ENCODE measurements around the gene MYH4.

The MYH4 gene

DNA sequence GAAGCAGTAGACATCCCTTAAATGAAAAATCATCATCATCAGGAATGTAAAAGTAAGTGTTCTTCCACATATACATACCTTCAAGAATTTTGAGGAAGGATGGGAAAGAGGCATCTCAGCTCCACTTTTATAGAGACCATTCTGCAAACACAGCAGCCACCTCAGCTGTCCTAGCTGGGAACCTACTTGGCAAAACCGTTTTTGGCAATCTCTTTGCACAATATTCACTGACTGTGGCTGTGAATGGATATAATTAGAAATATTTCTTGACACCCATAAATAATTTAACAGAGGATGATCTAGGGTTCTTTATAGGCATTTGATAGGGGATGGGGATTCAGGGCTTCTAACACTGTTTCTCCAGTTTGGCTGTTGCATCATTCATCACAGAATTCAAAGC lies at the start of gene MYH4:
Gene MYH4, minus strand, starts transcription at position 101 of the 400 bp plus-strand sequence. CDS start 2,814 bp downstream, outside the sequence.
- POLR2A ChIA-PET: no interaction called here
- Histone ChIP-seq H3K9me3 (ENCODE audit: control insufficient read depth, insufficient read depth, low read depth, low read length) (no peaks in the 10 kb centered on the region), H3K36me3 (ENCODE audit: control insufficient read depth in 2 of 2, insufficient read depth in 1 of 2, low read length in 2 of 2) (no peaks in the 10 kb centered on the region), H3K4me3 (ENCODE audit: low read depth, low read length) (no peak within 1 kb of the TSS), H3K4me1 (ENCODE audit: control insufficient read depth, insufficient read depth, low read length) (no peaks in the 10 kb centered on the region), H3K27ac (ENCODE audit: extremely low read depth, low read depth, low read length) (no peak within 1 kb of the TSS)
- no peak for TF ChIP-seq ZNF155 (tag by site-specific recombination; IDR thresholded peaks at IDR 0.05)
- no peak for TF ChIP-seq PRDM4 (tag by site-specific recombination; IDR thresholded peaks at IDR 0.05)
- no peak for TF ChIP-seq ZNF48 (tag by site-specific recombination; IDR thresholded peaks at IDR 0.05)
- TF ChIP-seq KLF16 (tag by site-specific recombination; IDR thresholded peaks at IDR 0.05): no peak
- no peak for TF ChIP-seq ZNF747 (tag by site-specific recombination; IDR thresholded peaks at IDR 0.05)
- no peak for TF ChIP-seq PRDM1 (tag by site-specific recombination; IDR thresholded peaks at IDR 0.05)
- TF ChIP-seq ZNF513 (tag by site-specific recombination; IDR thresholded peaks at IDR 0.05): no peak
- CTCF ChIA-PET: interaction anchor here (0.6 kb wide), 1 partner anchor 153 kb away, joined by 3 read pairs; no protein-coding TSS in a partner anchor

DNA sequence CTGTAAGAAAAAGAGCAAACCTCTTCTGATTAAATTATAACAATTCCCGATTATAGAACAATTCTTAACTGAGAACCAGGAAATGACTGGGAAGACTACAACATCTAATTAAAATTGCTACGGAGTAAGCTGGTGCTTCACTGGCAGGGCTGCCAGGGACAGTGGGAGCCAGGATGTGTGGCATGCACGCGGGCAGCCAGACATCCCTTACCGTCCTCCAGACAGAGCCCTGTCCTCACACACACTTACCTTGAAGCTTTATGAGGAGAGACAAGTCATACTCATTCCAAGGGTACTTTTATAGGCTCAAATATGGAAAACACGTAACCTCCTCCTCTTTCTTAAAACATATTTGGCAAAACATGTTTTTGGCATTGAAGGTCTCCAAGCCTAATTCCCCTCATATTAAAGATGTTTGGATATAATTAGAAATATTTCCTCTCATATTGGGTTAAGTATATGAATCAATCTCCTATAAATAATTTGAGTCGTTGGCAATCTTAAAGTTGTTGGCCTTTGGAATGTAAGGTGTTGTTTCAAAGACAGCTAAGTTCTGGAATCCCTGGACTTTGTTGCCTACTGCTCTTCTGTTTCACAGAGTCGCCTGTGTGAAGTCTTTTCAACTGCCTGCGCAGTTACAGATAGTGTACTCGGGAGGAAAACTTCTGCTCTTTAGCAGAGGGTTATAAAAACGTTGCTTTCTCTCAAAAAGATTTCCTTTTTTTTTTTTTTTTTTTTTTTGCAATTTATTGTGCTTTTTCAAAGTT lies 49.1 kb upstream of the MYH4 start, which contains the start of gene MYH1:
Gene MYH1, minus strand, starts transcription at position 272 of the 767 bp plus-strand sequence. CDS start 1,900 bp downstream, outside the sequence.
- Histone ChIP-seq H3K36me3 (ENCODE audit: control insufficient read depth in 2 of 2, insufficient read depth in 1 of 2, low read length in 2 of 2) (no peaks in the 10 kb centered on the region), H3K4me1 (ENCODE audit: control insufficient read depth, insufficient read depth, low read length) (no peaks in the 10 kb centered on the region), H3K4me3 (ENCODE audit: low read depth, low read length) (no peak within 1 kb of the TSS), H3K27ac (ENCODE audit: extremely low read depth, low read depth, low read length) (no peak within 1 kb of the TSS), H3K9me3 (ENCODE audit: control insufficient read depth, insufficient read depth, low read depth, low read length) (no peaks in the 10 kb centered on the region)
- TF ChIP-seq ZNF366 (tag by site-specific recombination; conservative IDR thresholded peaks at IDR 0.05): no peak
- TF ChIP-seq ZNF302 (tag by site-specific recombination; IDR thresholded peaks at IDR 0.05; ENCODE audit: low read depth): no peak
- no peak for TF ChIP-seq TCF7L2 (IDR thresholded peaks at IDR 0.05; ENCODE audit: borderline replicate concordance, low read depth, low read length)
- TF ChIP-seq, protein P1, sequence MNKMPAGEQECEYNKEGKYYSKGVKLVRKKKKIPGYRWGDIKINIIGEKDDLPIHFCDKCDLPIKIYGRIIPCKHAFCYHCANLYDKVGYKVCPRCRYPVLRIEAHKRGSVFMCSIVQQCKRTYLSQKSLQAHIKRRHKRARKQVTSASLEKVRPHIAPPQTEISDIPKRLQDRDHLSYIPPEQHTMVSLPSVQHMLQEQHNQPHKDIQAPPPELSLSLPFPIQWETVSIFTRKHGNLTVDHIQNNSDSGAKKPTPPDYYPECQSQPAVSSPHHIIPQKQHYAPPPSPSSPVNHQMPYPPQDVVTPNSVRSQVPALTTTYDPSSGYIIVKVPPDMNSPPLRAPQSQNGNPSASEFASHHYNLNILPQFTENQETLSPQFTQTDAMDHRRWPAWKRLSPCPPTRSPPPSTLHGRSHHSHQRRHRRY (tag by site-specific recombination; IDR thresholded peaks at IDR 0.05): no peak
- no peak for TF ChIP-seq GLIS1 (tag by site-specific recombination; IDR thresholded peaks at IDR 0.05)
- TF ChIP-seq ZNF571 (tag by site-specific recombination; IDR thresholded peaks at IDR 0.05): no peak
- no peak for TF ChIP-seq ZNF701 (tag by site-specific recombination; IDR thresholded peaks at IDR 0.05)
- no peak for TF ChIP-seq ZNF514 (tag by site-specific recombination; IDR thresholded peaks at IDR 0.05)
- TF ChIP-seq ZNF132 (tag by site-specific recombination; IDR thresholded peaks at IDR 0.05; ENCODE audit: borderline replicate concordance): no peak
- TF ChIP-seq ZNF530 (tag by site-specific recombination; IDR thresholded peaks at IDR 0.05; ENCODE audit: low read depth): no peak
- no peak for TF ChIP-seq ZNF274 (IDR thresholded peaks at IDR 0.05; ENCODE audit: low read length)
- no peak for TF ChIP-seq ZNF274 (tag by site-specific recombination; IDR thresholded peaks at IDR 0.05; ENCODE audit: borderline replicate concordance)
- TF ChIP-seq ZNF2 (tag by site-specific recombination; IDR thresholded peaks at IDR 0.05): no peak
- POLR2A ChIA-PET: no interaction called here
- CTCF ChIA-PET: interaction anchor here (0.7 to 0.9 kb wide), 2 partner anchors 25 to 60 kb away, joined by 3 read pairs; no protein-coding TSS in a partner anchor
